Smooth muscle cell of the brain vasculature (primary cell): ENCODE results near the gene TSFM.

Experiments used
- DNase-seq: peaks from one replicate; pipeline ENCODE4 v3.0.0-alpha.2; 2012; ENCODE audit warnings: low read depth, low spot score

Gene TSFM

DNA sequence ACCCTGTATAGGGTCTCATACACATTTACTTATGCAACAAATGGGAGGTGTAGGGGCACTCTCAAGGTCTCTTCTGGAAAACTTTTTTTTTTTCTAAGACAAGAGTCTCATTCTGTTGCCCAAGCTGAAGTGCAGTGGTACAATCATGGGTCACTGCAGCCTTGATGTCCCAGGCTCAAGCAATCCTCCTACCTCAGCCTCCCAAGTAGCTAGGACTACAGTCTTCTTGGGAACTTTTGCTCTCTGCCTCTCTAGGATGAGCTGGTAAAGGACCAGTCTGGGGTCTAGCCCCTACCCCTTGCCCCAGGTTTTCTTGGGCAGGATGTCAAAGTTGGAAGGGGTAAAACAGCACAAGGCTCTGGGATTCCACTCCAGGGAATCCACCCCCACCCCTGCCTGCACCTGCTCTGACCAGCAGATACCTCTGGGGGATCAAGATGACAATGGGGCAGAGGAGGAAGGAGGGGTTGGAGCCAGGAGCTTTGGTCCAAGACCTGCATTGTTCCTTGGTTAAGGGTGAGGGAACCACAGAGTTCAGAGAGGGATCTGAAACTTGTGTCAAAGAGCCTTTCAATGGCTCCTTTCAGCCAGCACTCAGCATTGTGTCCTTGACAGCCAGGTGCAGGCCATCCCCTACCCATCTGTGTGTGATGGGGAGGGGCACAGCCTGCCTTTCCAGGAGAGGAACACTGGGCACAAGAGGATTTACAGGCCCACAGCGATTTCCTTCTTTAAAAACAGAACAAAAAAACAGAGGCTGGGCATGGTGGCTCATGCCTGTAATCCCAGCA lies 51.7 kb downstream of the TSFM start:
- no peak for DNase-seq

- DNase-seq, result no peak
Observed at GRCh38 chr12:57835366-57836288, 53.0 kb downstream of the TSFM start.

DNA sequence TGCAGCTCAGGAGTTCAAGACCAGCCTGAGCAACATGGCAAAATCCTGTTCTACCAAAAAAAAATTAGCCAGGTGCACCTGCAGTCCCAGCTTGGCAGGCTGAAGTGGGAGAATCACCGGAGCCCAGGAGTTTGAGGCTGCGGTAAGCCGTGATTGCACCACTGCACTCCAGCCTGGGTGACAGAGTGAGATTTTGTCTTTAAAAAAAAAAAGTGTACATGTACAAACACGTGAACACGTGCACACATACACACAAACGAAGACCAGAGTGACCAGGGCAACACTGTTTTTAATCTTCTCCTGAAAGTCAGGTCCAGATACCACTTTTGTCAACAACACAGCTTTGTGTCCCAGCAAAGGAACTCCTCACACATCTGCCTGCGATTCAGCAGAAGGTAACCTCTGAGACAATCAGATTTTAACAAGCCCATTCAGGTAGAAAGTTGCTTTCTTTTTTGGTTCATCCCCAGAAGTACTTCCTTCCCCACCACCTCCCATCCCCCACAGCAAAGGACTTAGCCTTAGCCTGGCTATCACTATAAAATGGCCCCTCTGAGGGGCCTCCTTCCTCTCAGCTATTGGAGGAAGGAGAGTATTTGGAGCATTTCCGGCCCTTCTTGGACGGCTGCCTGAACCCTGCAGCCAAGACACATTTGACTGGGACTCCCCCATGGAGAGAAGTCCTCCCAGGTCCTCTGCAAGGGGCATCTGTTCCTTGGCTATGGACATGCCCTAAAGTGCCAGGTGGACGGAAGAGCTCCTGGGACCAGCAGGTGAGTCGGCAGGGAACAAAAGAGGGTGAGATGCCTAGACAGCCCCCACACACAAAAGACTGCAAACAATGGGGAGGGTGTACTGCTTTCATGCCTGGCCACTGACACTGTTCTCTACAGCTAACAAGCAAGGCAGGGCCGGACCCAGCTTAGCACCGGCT lies 54.1 kb downstream of the TSFM start:
- DNase-seq, result peak; percentile 68

GRCh38 chr12:57837864-57838562 lies 55.4 kb downstream of the TSFM start:
- no peak for DNase-seq

GRCh38 chr12:57838594-57839302 lies 56.2 kb downstream of the TSFM start:
- no peak for DNase-seq

- DNase-seq, result no peak
Observed at GRCh38 chr12:57839996-57840395, 57.4 kb downstream of the TSFM start.

DNA sequence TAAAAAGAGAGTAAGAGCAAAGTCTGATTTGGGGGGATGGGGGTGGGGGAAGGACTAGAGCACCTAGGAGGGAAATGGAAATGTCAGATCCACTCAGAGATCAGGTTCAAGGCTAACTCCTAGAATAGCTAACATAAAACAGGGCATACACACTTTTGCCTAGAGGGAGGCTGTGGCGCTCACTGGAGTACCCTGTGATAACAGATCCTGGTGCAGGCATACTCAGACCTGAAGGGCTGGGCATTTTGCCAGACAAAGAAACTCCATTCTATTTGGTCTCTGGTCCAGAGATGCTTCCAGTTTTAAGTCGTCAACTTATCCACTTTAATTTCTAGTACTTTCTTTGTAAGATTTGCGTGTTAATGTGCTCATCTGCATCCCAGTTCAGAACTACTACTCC lies 58.1 kb downstream of the TSFM start:
- DNase-seq, result no peak

DNA sequence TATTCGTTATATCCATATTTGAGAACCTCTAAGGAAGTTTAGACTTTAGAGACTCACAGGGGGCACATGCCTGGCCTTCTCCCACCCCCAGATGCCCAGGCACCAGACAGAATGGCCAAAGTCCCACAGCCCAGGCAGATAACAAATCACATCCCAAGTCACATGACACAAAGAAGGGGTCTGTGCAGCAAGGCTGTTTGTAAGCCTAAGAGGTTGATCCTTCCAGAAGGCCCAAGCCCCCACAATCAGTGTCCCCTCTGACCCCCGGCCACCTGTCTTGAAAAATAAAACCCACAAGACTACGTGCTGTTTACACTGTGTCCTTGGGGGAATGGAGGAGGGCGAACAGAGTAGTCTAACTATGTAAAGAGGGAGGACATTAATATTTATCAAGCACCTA lies 58.9 kb downstream of the TSFM start:
- DNase-seq, result no peak

- DNase-seq, result no peak
Observed at GRCh38 chr12:57842342-57843294, 60.0 kb downstream of the TSFM start.

GRCh38 chr12:57844709-57845477 lies 62.3 kb downstream of the TSFM start:
- DNase-seq, result no peak

- DNase-seq, result no peak
Observed at GRCh38 chr12:57845478-57846284, 63.1 kb downstream of the TSFM start.

GRCh38 chr12:57846285-57846576 lies 63.6 kb downstream of the TSFM start:
- DNase-seq, result no peak

- peak; percentile 97 for DNase-seq
Observed at GRCh38 chr12:57846577-57847319, 64.2 kb downstream of the TSFM start, which contains the start of gene CTDSP2. CTDSP2 (minus strand) TSS chr12:57846729; CDS start chr12:57846435, 294 bp downstream.
